NOMO-1 (cell line): ENCODE measurements around the gene PIK3C2B.

Experiments used
- DNase-seq, 2 experiments: peaks; one replicate each; lab custom pipeline; 2025; ENCODE audit not compliant: unreplicated experiment in 2 of 2; lab: John Stamatoyannopoulos, UW

PIK3C2B gene

DNA sequence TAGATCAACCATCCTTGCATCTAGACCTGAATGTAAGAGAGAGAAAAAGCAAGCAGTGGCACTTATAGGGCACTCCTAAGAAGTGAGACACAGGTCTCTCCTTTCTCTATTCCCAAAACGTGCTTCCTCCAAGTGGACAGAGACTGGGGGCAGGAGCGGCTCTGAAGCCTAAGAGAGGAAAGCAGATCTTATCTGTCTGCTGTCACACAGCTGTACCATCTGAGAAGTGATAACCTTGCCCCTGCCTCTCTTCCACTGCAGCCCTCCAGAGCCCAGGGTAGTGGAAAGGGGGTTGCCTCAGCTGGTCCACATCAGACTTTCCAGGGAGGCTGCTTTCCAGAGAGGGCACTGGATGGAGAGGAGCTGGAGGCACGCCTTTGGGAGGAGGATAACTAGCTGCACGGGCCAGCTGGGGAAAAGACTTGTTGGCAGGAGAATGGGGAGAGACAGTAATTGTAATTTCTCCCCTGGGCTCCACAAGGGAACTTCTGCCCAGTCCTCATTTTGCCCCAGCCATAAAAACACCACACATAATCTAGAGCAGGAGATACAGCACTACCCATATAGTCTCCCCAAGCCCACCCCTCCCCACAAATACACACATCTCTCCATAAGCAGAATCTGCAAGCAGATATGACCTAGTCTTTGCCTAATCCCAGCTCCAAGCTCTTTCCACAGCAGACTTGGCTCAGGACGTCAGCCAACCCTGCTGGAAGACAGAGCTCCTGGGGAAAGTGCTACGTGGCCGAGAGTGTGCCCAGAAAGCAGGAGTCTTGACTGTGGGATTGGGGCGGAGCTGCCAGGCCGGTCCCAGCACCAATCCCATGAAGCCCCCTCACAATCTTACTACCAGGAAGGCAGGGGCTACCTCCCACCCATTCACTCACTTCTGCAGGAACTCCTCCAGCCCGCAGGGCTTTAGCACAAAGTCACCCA lies 31.2 kb downstream of the PIK3C2B start:
- no peak for DNase-seq

- no peak for DNase-seq
These were observed 32.4 kb downstream of the PIK3C2B start for GRCh38 chr1:204462229-204462561.

- DNase-seq: no peak
These were observed 33.0 kb downstream of the PIK3C2B start for GRCh38 chr1:204461331-204462228.

- no peak for DNase-seq
These were observed 34.3 kb downstream of the PIK3C2B start for GRCh38 chr1:204460346-204460745.

- no peak for DNase-seq
These were observed 34.9 kb downstream of the PIK3C2B start for GRCh38 chr1:204459706-204460105.

- DNase-seq: no peak
These were observed 36.9 kb downstream of the PIK3C2B start for GRCh38 chr1:204457666-204458065.

DNA sequence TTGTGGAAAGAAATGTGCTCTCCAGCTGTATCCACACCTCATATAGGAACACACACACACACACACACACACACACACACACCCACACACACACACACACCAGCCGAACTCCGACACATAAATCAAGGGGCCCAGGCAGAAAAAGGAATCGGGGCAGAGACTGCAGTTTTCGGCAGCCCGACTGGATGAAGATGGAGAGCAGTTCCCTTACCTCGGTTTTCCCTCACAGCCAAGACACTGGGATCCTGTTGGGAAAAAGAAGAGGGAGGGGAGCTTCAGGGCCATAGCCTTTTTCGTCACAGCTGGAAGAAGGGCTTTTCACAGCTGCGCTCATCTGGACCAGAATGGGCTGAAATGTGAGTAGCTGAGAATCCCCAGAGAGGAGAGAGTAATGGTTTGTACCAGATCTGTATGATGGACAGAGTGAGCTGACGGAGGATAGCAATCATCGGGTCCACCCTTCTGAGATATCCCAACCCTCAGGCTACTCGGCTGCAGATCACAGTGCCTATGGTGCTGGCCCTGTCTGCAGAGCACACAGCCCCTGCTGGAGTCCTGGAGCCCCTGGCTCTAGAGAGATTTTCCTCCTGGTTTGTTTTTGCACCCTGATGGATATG lies 37.7 kb downstream of the PIK3C2B start:
- no peak for DNase-seq

- DNase-seq: no peak
These were observed 38.8 kb downstream of the PIK3C2B start for GRCh38 chr1:204455831-204456145.

GRCh38 chr1:204455063-204455830 lies 39.4 kb downstream of the PIK3C2B start:
- DNase-seq: no peak

- no peak for DNase-seq
These were observed 40.1 kb downstream of the PIK3C2B start for GRCh38 chr1:204454476-204454875.

DNA sequence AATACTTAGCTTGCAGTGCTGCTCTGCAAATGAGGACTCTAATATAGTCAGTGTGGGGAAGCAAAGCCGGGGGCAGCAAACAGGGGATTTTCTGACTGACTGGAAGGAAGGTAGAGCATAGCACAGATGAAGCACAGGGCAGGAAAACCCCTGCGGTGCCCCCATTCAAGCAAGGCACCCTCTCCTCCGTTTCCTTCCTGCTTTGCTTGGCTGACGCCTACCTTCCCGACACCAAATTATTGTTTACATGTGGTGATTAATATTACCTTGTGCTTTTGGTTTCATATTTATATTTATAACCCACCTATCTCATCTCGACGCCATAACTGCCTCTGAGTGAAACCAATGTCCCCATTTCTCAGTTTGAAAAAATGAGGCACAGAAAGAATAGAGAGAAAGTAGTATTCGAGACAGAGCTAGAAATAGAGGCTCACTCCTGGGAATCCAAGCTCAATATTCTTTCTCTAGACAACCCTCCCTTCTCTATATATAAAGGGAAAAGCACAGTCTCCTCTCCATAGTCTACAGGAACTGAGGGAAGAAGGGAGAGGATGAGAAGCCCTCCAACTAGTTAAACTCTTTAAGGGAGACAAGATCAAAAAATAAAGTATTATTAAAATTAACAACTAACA lies 41.3 kb downstream of the PIK3C2B start:
- no peak for DNase-seq

DNA sequence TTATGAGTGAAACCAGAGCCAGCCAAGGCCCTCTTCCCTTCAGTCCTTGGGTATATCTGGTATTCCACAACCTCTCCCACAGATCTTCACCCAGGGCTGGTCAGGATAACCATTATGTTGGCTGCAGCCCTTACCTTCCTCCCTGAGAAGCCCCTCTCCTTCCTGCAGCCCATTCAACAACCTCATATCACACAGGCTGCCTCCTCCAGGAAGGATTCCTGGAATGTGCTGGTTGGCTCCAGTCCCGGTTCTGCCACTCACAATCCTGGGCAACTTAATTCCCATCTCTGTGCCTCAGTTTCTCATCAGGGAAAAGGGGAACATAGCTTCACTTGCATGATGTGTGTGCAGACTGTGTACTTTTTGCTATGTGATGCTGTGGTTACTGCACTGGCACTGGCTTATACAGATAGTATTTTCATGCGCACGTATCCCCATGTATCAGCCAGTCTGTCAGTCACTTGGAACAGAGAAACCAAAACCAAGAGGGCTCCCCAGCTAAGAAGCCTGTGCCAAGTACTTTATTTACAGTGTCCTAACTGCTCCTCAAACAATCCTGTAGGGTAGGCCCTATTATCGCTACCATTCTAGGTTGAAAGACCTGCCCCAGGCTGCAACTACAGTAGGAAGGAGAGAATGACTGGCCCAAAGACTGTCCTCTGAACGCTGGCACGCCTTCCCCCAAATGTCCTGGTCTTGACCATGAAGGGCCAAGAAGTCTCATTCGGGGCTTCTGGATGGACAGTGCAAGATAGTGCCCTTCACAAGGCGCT lies 43.1 kb downstream of the PIK3C2B start:
- no peak for DNase-seq

DNA sequence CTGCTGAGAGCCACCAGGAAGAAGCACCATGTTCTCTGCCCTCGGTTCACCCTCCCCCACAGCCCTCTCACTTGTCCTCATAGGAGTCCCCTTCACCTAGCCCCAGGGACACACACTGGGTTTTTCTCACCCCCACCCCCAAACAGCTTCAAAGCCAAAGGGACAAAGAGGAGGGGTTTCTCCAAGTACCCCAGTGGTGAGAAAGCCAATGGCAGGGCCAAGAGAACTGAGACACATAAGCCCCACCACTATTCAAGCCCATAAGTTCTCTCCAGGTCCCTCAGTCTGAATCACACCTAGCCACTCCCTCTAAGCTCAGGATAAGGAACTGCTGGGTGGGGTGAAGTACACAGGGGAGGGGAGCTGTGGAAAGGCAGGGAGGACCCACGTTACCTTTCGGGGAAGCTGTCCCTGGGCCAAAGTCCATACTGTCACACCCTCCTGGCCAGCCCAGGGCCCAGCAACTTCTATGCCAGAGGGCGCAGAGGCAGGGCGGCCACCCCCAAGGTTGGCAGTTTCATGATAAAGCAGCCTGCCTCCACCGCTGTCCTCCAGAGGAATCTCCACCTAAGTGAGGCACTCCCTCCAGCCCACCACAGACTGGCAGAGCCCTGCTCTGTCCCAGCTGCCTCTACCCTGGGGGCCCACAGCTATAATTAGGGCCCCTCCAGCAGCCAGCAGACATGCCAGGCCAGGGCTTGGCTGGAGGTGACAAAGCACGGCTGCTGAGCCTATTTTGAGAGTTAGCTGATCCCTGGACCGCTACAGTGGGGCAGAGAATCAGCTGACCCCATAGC lies 43.9 kb downstream of the PIK3C2B start:
- no peak for DNase-seq

DNA sequence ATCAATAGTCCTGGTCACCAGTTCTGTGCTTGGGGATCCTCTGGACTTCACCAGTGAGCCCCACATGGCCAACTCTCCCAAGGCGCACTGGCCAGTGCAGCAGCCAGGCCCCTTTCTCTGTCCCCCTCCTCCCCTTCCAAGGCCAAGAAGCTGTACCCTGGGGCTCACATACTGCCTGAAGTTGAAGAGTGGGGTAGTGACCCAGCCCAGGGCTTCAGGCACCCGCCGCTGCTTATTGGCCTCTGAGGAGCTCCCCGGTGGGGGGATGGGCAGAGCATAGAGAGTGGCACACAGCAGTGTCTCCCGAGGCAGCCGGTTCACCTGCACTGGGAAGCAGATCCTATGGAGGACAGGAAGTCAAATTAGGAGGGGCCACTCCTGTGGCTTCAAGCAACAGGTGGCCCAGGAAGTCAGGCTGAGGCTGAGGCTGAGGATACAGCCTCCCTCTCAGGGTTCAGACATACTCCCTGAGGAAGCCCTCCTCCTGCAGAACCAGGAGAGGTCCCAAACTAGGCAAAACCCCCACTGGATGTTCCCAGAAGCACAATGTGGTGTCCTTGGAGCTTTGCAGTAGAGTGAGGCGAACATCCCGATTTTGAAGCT lies 44.8 kb downstream of the PIK3C2B start:
- no peak for DNase-seq

DNA sequence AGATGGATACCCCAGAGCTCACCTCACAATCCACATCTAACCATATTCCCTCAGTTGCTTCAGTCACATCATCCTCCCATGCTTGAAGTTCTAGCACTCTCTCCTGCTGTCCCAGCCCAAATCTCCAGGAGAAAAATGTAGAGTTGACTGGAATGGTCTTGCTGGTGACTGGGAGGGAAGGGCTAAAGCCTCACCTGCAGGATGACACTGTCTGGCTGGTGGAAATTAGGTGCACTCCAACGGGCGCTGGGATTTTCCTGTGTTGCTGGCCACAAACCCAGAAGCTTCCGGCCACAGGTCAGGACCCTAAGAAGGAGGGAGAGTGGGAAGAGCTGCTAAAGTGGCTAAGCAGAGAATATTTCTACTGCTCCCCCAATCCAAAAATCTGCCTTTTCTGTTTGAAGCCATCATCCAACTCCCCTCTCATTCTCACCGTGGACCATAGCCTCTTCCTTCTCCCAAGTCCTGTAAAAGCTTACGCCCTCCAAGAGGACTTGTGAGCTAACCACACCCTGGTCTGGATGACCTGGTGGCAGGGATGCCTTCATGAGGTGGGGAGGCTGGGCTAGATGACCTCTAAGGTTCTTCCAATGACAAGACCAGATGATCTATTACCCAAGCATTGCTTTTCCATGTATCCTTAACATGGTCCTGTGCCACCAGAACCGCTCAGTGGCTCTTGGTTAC lies 45.5 kb downstream of the PIK3C2B start:
- DNase-seq: no peak

- peak in 1 of 2 experiments; percentile 11 for DNase-seq
These were observed 46.2 kb downstream of the PIK3C2B start for GRCh38 chr1:204448344-204448964.

GRCh38 chr1:204447736-204448135 lies 46.9 kb downstream of the PIK3C2B start:
- no peak for DNase-seq
